Thyroid gland (tissue), 4 donors: Measurements from ENCODE around the gene YEATS4. TPM values are rescaled to one million over a fixed set of nuclear protein-coding genes. Genes with fewer than 3 reads are reported as not detected.

Source experiments
- DNase-seq, 2 donors: peaks; one replicate each; pipeline ENCODE4 v3.0.0-alpha.2; 2019
- H3K27ac ChIP-seq, 3 donors: fragments of 200-600 bp; sonication (generic); 1 replicate in 2 of 3; 2 replicates in 1 of 3; pipeline ENCODE4 v1.5.1; 2016 to 2019; ENCODE audit warnings: mild to moderate bottlenecking in 1 of 3, moderate library complexity in 1 of 3
- H3K27me3 ChIP-seq: fragments of 200-600 bp; sonication (generic); one replicate; pipeline ENCODE4 v1.5.1; 2019
- H3K36me3 ChIP-seq, 2 donors: fragments of 200-600 bp; sonication (generic); one replicate each; pipeline ENCODE4 v1.5.1; 2016 to 2019
- H3K4me1 ChIP-seq, 2 donors: fragments of 200-600 bp; sonication (generic); one replicate each; pipeline ENCODE4 v1.5.1; 2017 to 2019
- H3K4me3 ChIP-seq, 3 donors: fragments of 200-600 bp; sonication (generic); replicated peaks in 1 of 3; 1 replicate in 2 of 3; 2 replicates in 1 of 3; pipeline ENCODE4 v1.5.1; 2016; ENCODE audit warnings: mild to moderate bottlenecking in 1 of 3
- H3K9me3 ChIP-seq: fragments of 200-600 bp; sonication (generic); one replicate; pipeline ENCODE4 v1.5.1; 2017
- POLR2A ChIP-seq, 2 donors: fragments of 450-650 bp; IDR thresholded peaks; one replicate each; pipeline ENCODE4 v1.6.1; 2017; ENCODE audit warnings: antibody characterized with exemption in 2 of 2, mild to moderate bottlenecking in 2 of 2, moderate library complexity in 1 of 2
- WGBS, 2 donors: methylation state at CpG; one replicate each; pipeline ENCODE4 v1.1.5; 2017; 5-methylcytosine and 5-hydroxymethylcytosine counted together
- intact Hi-C: fragments of 100-400 bp; cut with DNase I; formaldehyde crosslinking; loops from one replicate; pipeline ENCODE4 v1.15.1; 2023
- total RNA-seq, 4 donors: library from RNA; depleted of rRNA; stranded (reverse); fragments of >200 nt; gene quantifications; one replicate each; pipeline ENCODE4 v1.2.3, GENCODE V29; 2016
- TF ChIP-seq, protein P1 (sequence below), 6 experiments: fragments of 200-600 bp in 3 of 6; fragments of 450-650 bp in 3 of 6; sonication (generic) in 3 of 6; IDR thresholded peaks; one replicate each; pipeline ENCODE4 v1.5.1; 2016 to 2019; ENCODE audit warnings: antibody characterized with exemption in 6 of 6, mild to moderate bottlenecking in 2 of 6, inconsistent platforms in 1 of 6, moderate library complexity in 1 of 6

YEATS4 gene
- total RNA-seq, 4 donors from 2014 or later = 13.8 to 37.8 (median 20.9) TPM

DNA sequence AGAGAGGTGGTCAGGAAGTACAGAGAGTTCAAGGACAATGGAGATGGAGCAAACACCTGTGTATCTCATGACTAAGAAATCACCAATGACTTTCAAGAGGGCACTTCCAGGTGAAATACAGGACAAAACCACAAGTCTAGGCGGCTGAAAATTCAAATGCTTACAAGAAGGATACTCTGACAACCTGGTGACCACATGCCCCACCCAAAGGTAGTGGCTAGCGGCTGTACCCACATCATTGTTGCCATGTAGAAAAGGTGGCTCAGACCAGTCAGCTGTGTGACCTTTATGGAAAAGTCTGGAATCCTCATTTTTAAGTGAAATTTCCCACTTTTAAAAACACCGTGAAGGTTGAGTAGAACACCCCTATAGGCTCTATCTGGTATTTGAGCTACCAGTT lies 62.0 kb downstream of the YEATS4 start:
- intact Hi-C loops = no loop called here
- Histone ChIP-seq H3K36me3 (no peaks in the 10 kb centered on the region), H3K4me1 (no peaks in the 10 kb centered on the region), H3K27me3 (no peaks in the 10 kb centered on the region), H3K9me3 (no peaks in the 10 kb centered on the region), H3K27ac (no peak overlapping the region), H3K4me3 (no peak overlapping the region)
- no peak for TF ChIP-seq POLR2A (IDR thresholded peaks at IDR 0.05)
- TF ChIP-seq, protein P1, sequence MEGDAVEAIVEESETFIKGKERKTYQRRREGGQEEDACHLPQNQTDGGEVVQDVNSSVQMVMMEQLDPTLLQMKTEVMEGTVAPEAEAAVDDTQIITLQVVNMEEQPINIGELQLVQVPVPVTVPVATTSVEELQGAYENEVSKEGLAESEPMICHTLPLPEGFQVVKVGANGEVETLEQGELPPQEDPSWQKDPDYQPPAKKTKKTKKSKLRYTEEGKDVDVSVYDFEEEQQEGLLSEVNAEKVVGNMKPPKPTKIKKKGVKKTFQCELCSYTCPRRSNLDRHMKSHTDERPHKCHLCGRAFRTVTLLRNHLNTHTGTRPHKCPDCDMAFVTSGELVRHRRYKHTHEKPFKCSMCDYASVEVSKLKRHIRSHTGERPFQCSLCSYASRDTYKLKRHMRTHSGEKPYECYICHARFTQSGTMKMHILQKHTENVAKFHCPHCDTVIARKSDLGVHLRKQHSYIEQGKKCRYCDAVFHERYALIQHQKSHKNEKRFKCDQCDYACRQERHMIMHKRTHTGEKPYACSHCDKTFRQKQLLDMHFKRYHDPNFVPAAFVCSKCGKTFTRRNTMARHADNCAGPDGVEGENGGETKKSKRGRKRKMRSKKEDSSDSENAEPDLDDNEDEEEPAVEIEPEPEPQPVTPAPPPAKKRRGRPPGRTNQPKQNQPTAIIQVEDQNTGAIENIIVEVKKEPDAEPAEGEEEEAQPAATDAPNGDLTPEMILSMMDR (IDR thresholded peaks at IDR 0.05) = no peak
- no peak for DNase-seq
- 88 to 89% methylated on average over 3 of the region's 3 CpGs for WGBS, 2 donors

DNA sequence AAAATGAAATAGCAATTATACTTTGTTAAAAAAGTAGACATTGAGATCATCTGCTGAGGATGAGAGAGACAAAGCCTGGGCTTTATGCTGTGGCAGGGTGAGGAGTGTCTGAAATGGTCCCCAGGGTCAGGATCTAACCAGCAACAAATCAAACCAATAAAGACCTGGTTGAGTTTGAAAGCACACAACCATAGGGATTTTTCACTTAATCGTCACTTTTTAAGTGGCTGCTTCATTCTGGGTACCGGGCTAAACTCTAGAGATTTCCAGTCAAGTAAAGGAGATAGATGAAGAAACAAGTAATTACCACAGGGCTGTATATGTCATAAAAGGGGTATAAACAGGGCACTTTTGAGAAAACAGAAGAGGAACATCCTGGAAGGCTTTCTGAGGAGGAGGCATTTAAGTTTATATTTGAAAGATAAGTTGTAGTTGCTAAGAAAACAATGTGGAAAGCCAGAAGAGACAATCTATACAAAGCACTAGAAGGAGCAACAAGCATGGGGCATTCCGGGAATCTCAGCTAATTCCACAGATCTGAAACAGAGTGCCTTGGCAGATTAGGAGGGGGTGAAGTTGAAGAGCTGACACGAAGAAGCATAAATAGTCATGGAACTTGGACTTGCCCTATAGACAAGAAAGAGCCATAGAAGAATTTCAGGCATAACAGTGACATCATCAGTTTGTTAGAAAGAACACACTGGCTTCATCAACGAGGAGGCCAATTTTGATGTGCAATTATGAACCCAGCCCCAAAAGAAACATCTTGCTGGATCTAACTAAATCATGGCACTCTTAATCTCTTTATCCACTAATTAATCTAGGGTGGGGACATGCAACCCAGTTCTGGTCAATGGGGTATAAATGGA lies 63.7 kb downstream of the YEATS4 start:
- intact Hi-C loops = no loop called here
- no peaks in the 10 kb centered on the region for H3K36me3 ChIP-seq
- no peaks in the 10 kb centered on the region for H3K27me3 ChIP-seq
- H3K27ac ChIP-seq = no peak overlapping the region
- no peak for DNase-seq
- no peaks in the 10 kb centered on the region for H3K4me1 ChIP-seq
- no peak overlapping the region for H3K4me3 ChIP-seq
- WGBS, 2 donors = 59 to 63% methylated on average over 5 of the region's 5 CpGs
- no peaks in the 10 kb centered on the region for H3K9me3 ChIP-seq
- TF ChIP-seq POLR2A (IDR thresholded peaks at IDR 0.05) = no peak
- TF ChIP-seq, protein P1 (IDR thresholded peaks at IDR 0.05) = no peak

DNA sequence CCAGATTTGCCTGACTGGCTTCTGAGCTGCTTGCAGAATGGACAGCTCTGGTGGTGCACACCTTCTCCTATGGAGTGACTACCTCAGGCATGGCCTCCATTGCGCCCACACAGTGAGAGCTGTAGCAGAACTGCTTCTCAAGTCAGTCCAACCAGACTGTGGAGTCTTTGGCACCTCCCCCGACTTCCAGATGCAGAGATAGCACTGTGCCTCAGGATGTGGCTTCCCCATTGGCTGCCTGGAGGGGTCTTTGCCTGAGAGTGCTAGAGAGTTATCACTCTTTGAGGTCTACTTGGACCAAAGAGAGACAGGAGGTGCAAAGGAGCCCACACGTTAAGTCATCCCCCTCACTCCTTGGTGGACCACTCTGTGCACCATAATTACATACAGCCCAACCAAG lies 65.9 kb downstream of the YEATS4 start:
- intact Hi-C loops = no loop called here
- no peaks in the 10 kb centered on the region for H3K9me3 ChIP-seq
- no peaks in the 10 kb centered on the region for H3K27me3 ChIP-seq
- TF ChIP-seq, protein P1 (IDR thresholded peaks at IDR 0.05) = no peak
- no peak for TF ChIP-seq POLR2A (IDR thresholded peaks at IDR 0.05)
- H3K36me3 ChIP-seq = no peaks in the 10 kb centered on the region
- DNase-seq = no peak
- no peak overlapping the region for H3K4me3 ChIP-seq
- H3K4me1 ChIP-seq = no peaks in the 10 kb centered on the region
- 94 to 98% methylated on average over 3 of the region's 3 CpGs for WGBS, 2 donors
- no peak overlapping the region for H3K27ac ChIP-seq

DNA sequence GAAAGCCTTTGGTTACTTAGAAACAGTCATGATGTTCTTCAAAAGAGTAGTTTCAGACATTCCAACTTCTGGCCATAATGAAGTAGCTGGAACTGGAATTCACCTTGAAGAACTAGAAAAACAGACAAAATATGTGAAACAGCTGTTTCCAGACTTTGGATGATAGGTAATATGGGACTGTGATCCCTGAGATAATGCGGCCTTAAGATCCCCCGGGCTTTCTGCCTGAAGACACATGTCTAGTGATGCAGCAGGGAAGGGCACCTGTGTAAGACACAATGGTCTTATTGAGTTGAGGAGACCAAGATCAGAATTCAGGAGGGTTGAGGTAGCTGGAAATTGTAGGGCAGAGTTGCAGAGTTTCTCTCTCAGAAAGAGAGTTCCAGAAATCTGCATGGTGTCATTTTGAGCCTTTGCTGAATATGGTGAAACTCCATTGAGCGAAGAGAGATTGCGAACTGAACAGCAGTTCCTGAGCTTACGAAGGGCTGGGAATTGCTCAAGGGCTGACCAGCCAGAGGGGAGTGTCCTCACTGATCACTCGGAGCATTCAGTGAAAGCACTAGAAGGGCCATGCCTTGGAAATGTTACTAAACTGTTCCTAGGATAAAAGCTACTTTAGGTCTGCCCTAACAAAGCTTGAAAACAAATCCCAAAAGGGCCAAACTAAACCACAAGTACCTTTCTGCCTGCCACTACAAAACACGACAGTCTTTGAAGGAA lies 69.0 kb downstream of the YEATS4 start:
- H3K4me3 ChIP-seq = no peak overlapping the region
- H3K9me3 ChIP-seq = no peaks in the 10 kb centered on the region
- intact Hi-C loops = no loop called here
- WGBS, 2 donors = 73 to 88% methylated on average over 7 of the region's 7 CpGs
- H3K4me1 ChIP-seq = peaks cover 11 to 25% of the 10 kb centered on the region in 2 donors
- no peaks in the 10 kb centered on the region for H3K27me3 ChIP-seq
- TF ChIP-seq, protein P1 (IDR thresholded peaks at IDR 0.05) = no peak
- no peak for TF ChIP-seq POLR2A (IDR thresholded peaks at IDR 0.05)
- H3K36me3 ChIP-seq = no peaks in the 10 kb centered on the region
- no peak overlapping the region for H3K27ac ChIP-seq
- DNase-seq = no peak
